HEK293 (cell line): ENCODE measurements around the gene TECR.

Experiments used
- CTCF ChIA-PET: fragments of 350-600 bp; formaldehyde crosslinking; extraction: SDS; loops from one replicate; lab custom pipeline; 2021; ENCODE audit warnings: antibody characterized with exemption; lab: Yijun Ruan, JAX
- POLR2A ChIA-PET: fragments of 300-600 bp; formaldehyde crosslinking; extraction: SDS; loops from one replicate; lab custom pipeline; 2020; ENCODE audit warnings: antibody characterized with exemption, inconsistent platforms; lab: Yijun Ruan, JAX
- H3K27ac ChIP-seq: fragments of 200-500 bp; sonication (Bioruptor generic); 2 replicates; pipeline ENCODE4 v1.5.1; 2014; ENCODE audit warnings: low read depth, low read length, control low read depth, inconsistent platforms; ENCODE audit errors: extremely low read depth
- H3K36me3 ChIP-seq, 2 experiments: fragments of 200-500 bp in 1 of 2; sonication (Bioruptor generic) in 1 of 2; 1 replicate in 1 of 2; 2 replicates in 1 of 2; pipeline ENCODE4 v1.5.1; 2014 to 2017; ENCODE audit warnings: inconsistent platforms in 2 of 2, low read length in 2 of 2; ENCODE audit not compliant: control insufficient read depth in 2 of 2, insufficient read depth in 1 of 2
- H3K4me1 ChIP-seq: fragments of 200-500 bp; sonication (Bioruptor generic); 2 replicates; pipeline ENCODE4 v1.5.1; 2014; ENCODE audit warnings: mild to moderate bottlenecking, low read length, inconsistent platforms; ENCODE audit not compliant: control insufficient read depth, insufficient read depth
- H3K4me3 ChIP-seq: 2 replicates; pipeline ENCODE4 v1.5.1; 2011; ENCODE audit warnings: low read depth, mild to moderate bottlenecking, control low read depth, low read length, moderate library complexity
- H3K9me3 ChIP-seq: fragments of 200-500 bp; sonication (Bioruptor generic); 2 replicates; pipeline ENCODE4 v1.5.1; 2014; ENCODE audit warnings: low read depth, low read length, inconsistent platforms; ENCODE audit not compliant: control insufficient read depth, insufficient read depth
- GLIS1 ChIP-seq: fragments of 450-650 bp; formaldehyde crosslinking; IDR thresholded peaks from 2 replicates; pipeline ENCODE4 v1.5.1; 2016; ENCODE audit warnings: missing biosample characterization, missing genetic modification characterization
- INSM2 ChIP-seq: fragments of 450-650 bp; formaldehyde crosslinking; IDR thresholded peaks from 2 replicates; pipeline ENCODE4 v1.5.1; 2016; ENCODE audit warnings: missing biosample characterization, missing genetic modification characterization
- KLF16 ChIP-seq: fragments of 450-650 bp; formaldehyde crosslinking; IDR thresholded peaks from 2 replicates; pipeline ENCODE4 v1.5.1; 2017; ENCODE audit warnings: missing biosample characterization, missing genetic modification characterization
- KLF17 ChIP-seq: fragments of 450-650 bp; formaldehyde crosslinking; IDR thresholded peaks from 2 replicates; pipeline ENCODE4 v1.5.1; 2016; ENCODE audit warnings: missing biosample characterization, missing genetic modification characterization
- KLF8 ChIP-seq: fragments of 450-650 bp; formaldehyde crosslinking; IDR thresholded peaks from 2 replicates; pipeline ENCODE4 v1.5.1; 2016; ENCODE audit warnings: missing biosample characterization, missing genetic modification characterization
- PRDM10 ChIP-seq: fragments of 450-650 bp; formaldehyde crosslinking; IDR thresholded peaks from 2 replicates; pipeline ENCODE4 v1.5.1; 2016; ENCODE audit warnings: missing biosample characterization, missing genetic modification characterization
- SP3 ChIP-seq: fragments of 450-650 bp; formaldehyde crosslinking; IDR thresholded peaks from 2 replicates; pipeline ENCODE4 v1.5.1; 2016; ENCODE audit warnings: missing biosample characterization, missing genetic modification characterization
- ZBTB17 ChIP-seq: fragments of 450-650 bp; formaldehyde crosslinking; IDR thresholded peaks from 2 replicates; pipeline ENCODE4 v1.5.1; 2016; ENCODE audit warnings: missing biosample characterization, missing genetic modification characterization
- ZBTB26 ChIP-seq: fragments of 450-650 bp; formaldehyde crosslinking; optimal IDR thresholded peaks from 2 replicates; pipeline ENCODE3; 2016; ENCODE audit warnings: missing biosample characterization, mild to moderate bottlenecking, missing genetic modification characterization
- ZBTB48 ChIP-seq: fragments of 450-650 bp; formaldehyde crosslinking; IDR thresholded peaks from 2 replicates; pipeline ENCODE4 v1.5.1; 2016; ENCODE audit warnings: missing biosample characterization, missing genetic modification characterization
- ZBTB7A ChIP-seq: fragments of 450-650 bp; formaldehyde crosslinking; IDR thresholded peaks from 2 replicates; pipeline ENCODE4 v1.5.1; 2016; ENCODE audit warnings: low read depth, missing biosample characterization, missing genetic modification characterization
- ZFHX2 ChIP-seq: fragments of 450-650 bp; formaldehyde crosslinking; conservative IDR thresholded peaks from 2 replicates; pipeline ENCODE4 v1.5.1; 2016; ENCODE audit warnings: missing biosample characterization, missing genetic modification characterization
- ZIC2 ChIP-seq: fragments of 450-650 bp; formaldehyde crosslinking; IDR thresholded peaks from 2 replicates; pipeline ENCODE4 v1.5.1; 2016; ENCODE audit warnings: missing biosample characterization, missing genetic modification characterization
- ZNF24 ChIP-seq: fragments of 450-650 bp; formaldehyde crosslinking; IDR thresholded peaks from 2 replicates; pipeline ENCODE4 v1.5.1; 2016; ENCODE audit warnings: missing biosample characterization, missing genetic modification characterization
- ZNF324 ChIP-seq: fragments of 450-650 bp; formaldehyde crosslinking; IDR thresholded peaks from 2 replicates; pipeline ENCODE4 v1.5.1; 2016; ENCODE audit warnings: missing biosample characterization, missing genetic modification characterization
- ZNF398 ChIP-seq: fragments of 450-650 bp; formaldehyde crosslinking; IDR thresholded peaks from 2 replicates; pipeline ENCODE4 v1.5.1; 2017; ENCODE audit warnings: missing biosample characterization, missing genetic modification characterization
- ZNF433 ChIP-seq: fragments of 450-650 bp; formaldehyde crosslinking; IDR thresholded peaks from 2 replicates; pipeline ENCODE4 v1.5.1; 2016; ENCODE audit warnings: missing biosample characterization, missing genetic modification characterization, low read depth
- ZNF600 ChIP-seq: fragments of 450-650 bp; formaldehyde crosslinking; IDR thresholded peaks from 2 replicates; pipeline ENCODE4 v1.5.1; 2016; ENCODE audit warnings: missing biosample characterization, missing genetic modification characterization
- ZNF677 ChIP-seq: fragments of 450-650 bp; IDR thresholded peaks from 2 replicates; pipeline ENCODE4 v1.5.0; 2018; ENCODE audit warnings: missing biosample characterization, mild to moderate bottlenecking, missing genetic modification characterization, moderate library complexity
- ZNF701 ChIP-seq: fragments of 450-650 bp; formaldehyde crosslinking; IDR thresholded peaks from 2 replicates; pipeline ENCODE4 v1.5.1; 2016; ENCODE audit warnings: missing biosample characterization, missing genetic modification characterization
- ZNF76 ChIP-seq: fragments of 450-650 bp; formaldehyde crosslinking; IDR thresholded peaks from 2 replicates; pipeline ENCODE4; 2016; ENCODE audit warnings: low read depth, missing biosample characterization, missing genetic modification characterization, borderline replicate concordance
- ZNF792 ChIP-seq: fragments of 450-650 bp; formaldehyde crosslinking; IDR thresholded peaks from 2 replicates; pipeline ENCODE4 v1.5.1; 2016; ENCODE audit warnings: missing biosample characterization, missing genetic modification characterization
- ZNF843 ChIP-seq: fragments of 450-650 bp; formaldehyde crosslinking; IDR thresholded peaks from 2 replicates; pipeline ENCODE4 v1.5.1; 2016; ENCODE audit warnings: missing biosample characterization, missing genetic modification characterization
- ZSCAN30 ChIP-seq: fragments of 450-650 bp; IDR thresholded peaks from 2 replicates; pipeline ENCODE4 v1.5.1; 2018; ENCODE audit warnings: missing biosample characterization, mild to moderate bottlenecking, missing genetic modification characterization, moderate library complexity
- ZSCAN4 ChIP-seq: fragments of 450-650 bp; formaldehyde crosslinking; IDR thresholded peaks from 2 replicates; pipeline ENCODE4 v1.5.1; 2017; ENCODE audit warnings: missing biosample characterization, missing genetic modification characterization

TECR gene

GRCh38 chr19:14529254-14530004 is at the start of gene TECR:
Gene TECR, plus strand, starts transcription at chr19:14529594. Its CDS starts 103 bp downstream, at chr19:14529697.
- Histone ChIP-seq H3K4me3 (peak within 1 kb of the TSS; percentile 96), H3K9me3 (no peaks in the 10 kb centered on the region), H3K36me3 (peaks cover 0 to under 1% of the 10 kb centered on the region in 2 experiments; a peak in 2 of 3 replicates), H3K4me1 (no peaks in the 10 kb centered on the region), H3K27ac (peak within 1 kb of the TSS; percentile 73)
- ChIA-PET POLR2A (interaction anchor here (1.5 kb wide), 2 partner anchors 11 to 43 kb away, joined by 3 to 5 read pairs; partner anchors contain the start of genes DNAJB1 and NDUFB7), CTCF (interaction anchor here (1.8 kb wide), 1 partner anchor 25 kb away, joined by 7 read pairs; no protein-coding TSS in a partner anchor)
- peak; percentile 59; the same call in 1 of the 2 replicates for TF ChIP-seq ZNF324 (tag by site-specific recombination)
- TF ChIP-seq ZNF433, result no peak
- 0 out of 2 replicates have a peak, but pooled peaks have one; percentile 19 for TF ChIP-seq ZBTB7A (tag by site-specific recombination)
- peak; percentile 52 for TF ChIP-seq ZFHX2 (tag by site-specific recombination)
- no peak for TF ChIP-seq ZNF677 (tag by site-specific recombination)
- TF ChIP-seq KLF16, result peak; percentile 92
- peak; percentile 70; the same call in 1 of the 2 replicates for TF ChIP-seq ZNF76 (tag by site-specific recombination)
- TF ChIP-seq ZBTB26 (tag by site-specific recombination), result peak; percentile 93
- peak; percentile 92 for TF ChIP-seq SP3
- TF ChIP-seq ZBTB17, result peak; percentile 63
- no peak for TF ChIP-seq ZSCAN4 (tag by site-specific recombination)
- TF ChIP-seq ZNF600 (tag by site-specific recombination), result peak; percentile 77
- TF ChIP-seq ZNF24 (tag by site-specific recombination), result no peak; the same call in 1 of the 2 replicates
- TF ChIP-seq ZNF843 (tag by site-specific recombination), result peak; percentile 73
- TF ChIP-seq ZBTB48 (tag by site-specific recombination), result peak; percentile 35; the same call in 1 of the 2 replicates
- 0 out of 2 replicates have a peak, but pooled peaks have one; percentile 33 for TF ChIP-seq PRDM10
- TF ChIP-seq ZNF398 (tag by site-specific recombination), result no peak
- peak; percentile 53; the same call in 1 of the 2 replicates for TF ChIP-seq KLF8 (tag by site-specific recombination)
- TF ChIP-seq ZSCAN30 (tag by site-specific recombination), result peak; percentile 78; the same call in 1 of the 2 replicates
- peak; percentile 40; the same call in 1 of the 2 replicates for TF ChIP-seq GLIS1 (tag by site-specific recombination)
- peak; percentile 63; the same call in 1 of the 2 replicates for TF ChIP-seq INSM2 (tag by site-specific recombination)
- TF ChIP-seq ZNF792 (tag by site-specific recombination), result 0 out of 2 replicates have a peak, but pooled peaks have one; percentile 8
- TF ChIP-seq ZNF701 (tag by site-specific recombination), result no peak
- peak; percentile 76 for TF ChIP-seq ZIC2 (tag by site-specific recombination)
- TF ChIP-seq KLF17 (tag by site-specific recombination), result peak; percentile 73
